Breast epithelium (tissue), 4 donors: ENCODE data around the gene NUCB2. TPM values are rescaled to one million over a fixed set of nuclear protein-coding genes. Genes with fewer than 3 reads are reported as not detected.

Experiments used
- DNase-seq, 2 donors: peaks; one replicate each; pipeline ENCODE4 v3.0.0-alpha.2; 2019; ENCODE audit warnings: low spot score in 2 of 2
- H3K27ac ChIP-seq, 2 donors: fragments of 200-600 bp; sonication (generic) in 1 of 2; one replicate each; pipeline ENCODE4 v1.5.1; 2016 to 2019; ENCODE audit warnings: mild to moderate bottlenecking in 1 of 2
- H3K27me3 ChIP-seq, 2 donors: fragments of 200-600 bp; sonication (generic) in 1 of 2; one replicate each; pipeline versions ENCODE4 v1.5.1 to v1.6.0; 2017 to 2019; ENCODE audit warnings: control low read depth in 1 of 2, mild to moderate bottlenecking in 1 of 2
- H3K36me3 ChIP-seq: fragments of 200-600 bp; one replicate; pipeline ENCODE4 v1.5.1; 2019
- H3K4me1 ChIP-seq, 2 donors: fragments of 200-600 bp; sonication (generic); one replicate each; pipeline ENCODE4 v1.5.1; 2016 to 2019; ENCODE audit warnings: control low read depth in 1 of 2
- H3K4me3 ChIP-seq, 3 donors: fragments of 200-600 bp; sonication (generic); 1 replicate in 2 of 3; 2 replicates in 1 of 3; pipeline ENCODE4 v1.5.1; 2016 to 2019; ENCODE audit warnings: mild to moderate bottlenecking in 3 of 3, moderate library complexity in 2 of 3
- H3K9me3 ChIP-seq, 2 donors: fragments of 200-600 bp; sonication (generic) in 1 of 2; one replicate each; pipeline ENCODE4 v1.5.1; 2016 to 2019; ENCODE audit warnings: control low read depth in 1 of 2
- CTCF ChIP-seq, 3 donors: fragments of 450-650 bp; IDR thresholded peaks; one replicate each; pipeline ENCODE4 v1.5.1; 2016 to 2017; ENCODE audit warnings: antibody characterized with exemption in 3 of 3, mild to moderate bottlenecking in 3 of 3, moderate library complexity in 3 of 3
- POLR2A ChIP-seq: fragments of 450-650 bp; IDR thresholded peaks from one replicate; pipeline ENCODE4 v1.6.1; 2016; ENCODE audit warnings: antibody characterized with exemption, mild to moderate bottlenecking, moderate library complexity
- POLR2AphosphoS5 ChIP-seq, 3 donors: sonication (generic); formaldehyde crosslinking; IDR thresholded peaks; one replicate each; pipeline ENCODE4 v1.6.1; 2017; ENCODE audit warnings: antibody characterized with exemption in 3 of 3
- intact Hi-C: fragments of 100-400 bp; cut with DNase I; formaldehyde crosslinking; loops from one replicate; pipeline ENCODE4 v1.15.1; 2023; ENCODE audit warnings: low total_unique reads
- total RNA-seq, 3 donors: library from RNA; depleted of rRNA; stranded (reverse); fragments of >200 nt; gene quantifications; one replicate each; pipeline ENCODE4 v1.1.0, GENCODE V29; 2016

The NUCB2 gene
- total RNA-seq, 3 donors from 2014 or later = 32.6 to 131 (median 69.1) TPM

- TF ChIP-seq POLR2A (no peak), POLR2AphosphoS5 (IDR thresholded peaks at IDR 0.05) (no peak), CTCF (IDR thresholded peaks at IDR 0.05) (no peak)
- H3K4me1 ChIP-seq = no peaks in the 10 kb centered on the region
- no peaks in the 10 kb centered on the region for H3K9me3 ChIP-seq
- H3K27ac ChIP-seq = no peak overlapping the region
- no peak for DNase-seq
- no peaks in the 10 kb centered on the region for H3K27me3 ChIP-seq
- intact Hi-C loops = no loop called here
- H3K36me3 ChIP-seq = no peaks in the 10 kb centered on the region
- H3K4me3 ChIP-seq = no peak overlapping the region
Observed at GRCh38 chr11:17272801-17273200, 3.7 kb upstream of the NUCB2 start.

GRCh38 chr11:17273211-17273610 lies 3.3 kb upstream of the NUCB2 start:
- TF ChIP-seq POLR2AphosphoS5 (IDR thresholded peaks at IDR 0.05) = no peak
- no peak for TF ChIP-seq POLR2A
- TF ChIP-seq CTCF (IDR thresholded peaks at IDR 0.05) = no peak
- DNase-seq = no peak
- H3K27me3 ChIP-seq = no peaks in the 10 kb centered on the region
- H3K9me3 ChIP-seq = no peaks in the 10 kb centered on the region
- no peaks in the 10 kb centered on the region for H3K4me1 ChIP-seq
- no peaks in the 10 kb centered on the region for H3K36me3 ChIP-seq
- no peak overlapping the region for H3K27ac ChIP-seq
- intact Hi-C loops = no loop called here
- no peak overlapping the region for H3K4me3 ChIP-seq

- no peak for DNase-seq
- Histone ChIP-seq H3K9me3 (no peaks in the 10 kb centered on the region), H3K4me3 (no peak overlapping the region)
Observed at GRCh38 chr11:17273668-17274282, 2.8 kb upstream of the NUCB2 start.

GRCh38 chr11:17275400-17276235 lies 921 bp upstream of the NUCB2 start:
- Histone ChIP-seq H3K4me1 (no peaks in the 10 kb centered on the region), H3K27ac (peak overlapping the region; percentile 94 to 98), H3K27me3 (no peaks in the 10 kb centered on the region), H3K36me3 (no peaks in the 10 kb centered on the region), H3K4me3 (peak overlapping the region; percentile 83 to 95 (median 94)), H3K9me3 (no peaks in the 10 kb centered on the region)
- DNase-seq = no peak
- TF ChIP-seq POLR2AphosphoS5 (IDR thresholded peaks at IDR 0.05) (no peak), CTCF (IDR thresholded peaks at IDR 0.05) (no peak), POLR2A (no peak)
- intact Hi-C loops = no loop called here

More at GRCh38 chr11:17273668-17274282, 2.8 kb upstream of the NUCB2 start:
- H3K27ac ChIP-seq = no peak overlapping the region
- intact Hi-C loops = no loop called here
- no peaks in the 10 kb centered on the region for H3K36me3 ChIP-seq
- no peaks in the 10 kb centered on the region for H3K4me1 ChIP-seq
- no peak for TF ChIP-seq POLR2A
- TF ChIP-seq POLR2AphosphoS5 (IDR thresholded peaks at IDR 0.05) = no peak
- no peak for TF ChIP-seq CTCF (IDR thresholded peaks at IDR 0.05)
- no peaks in the 10 kb centered on the region for H3K27me3 ChIP-seq

GRCh38 chr11:17277024-17277584 lies 565 bp downstream of the NUCB2 start:
- Histone ChIP-seq H3K4me3 (peak overlapping the region; percentile 83 to 95 (median 94)), H3K27ac (peak overlapping the region; percentile 94 to 98), H3K36me3 (no peaks in the 10 kb centered on the region), H3K4me1 (no peaks in the 10 kb centered on the region), H3K9me3 (no peaks in the 10 kb centered on the region), H3K27me3 (no peaks in the 10 kb centered on the region)
- intact Hi-C loops = no loop called here
- peak in 1 of 2 donors; percentile 22 for DNase-seq
- TF ChIP-seq CTCF (IDR thresholded peaks at IDR 0.05) (no peak), POLR2AphosphoS5 (IDR thresholded peaks at IDR 0.05) (no peak), POLR2A (no peak)
